Duodenal mucosa (tissue), 2 donors: ENCODE data around the gene HNRNPAB.
"Not testable (repeated sequence)": the region's sequence is repeated elsewhere in the genome, so short reads cannot be mapped to it uniquely, and the experiment has no call there.

Source experiments
- H3K27ac ChIP-seq: one replicate; pipeline ENCODE4 v1.7.0; 2013; ENCODE audit warnings: low read depth, low read length
- H3K27me3 ChIP-seq, 2 donors: one replicate each; pipeline ENCODE4 v1.7.0; 2013; ENCODE audit warnings: low read length in 2 of 2, control low read depth in 1 of 2; ENCODE audit not compliant: insufficient read depth in 2 of 2, control insufficient read depth in 1 of 2
- H3K36me3 ChIP-seq, 2 donors: one replicate each; pipeline ENCODE4 v1.7.0; 2013; ENCODE audit warnings: low read length in 2 of 2, control low read depth in 1 of 2; ENCODE audit not compliant: insufficient read depth in 2 of 2, control insufficient read depth in 1 of 2
- H3K4me1 ChIP-seq, 2 donors: one replicate each; pipeline ENCODE4 v1.7.0; 2013; ENCODE audit warnings: low read length in 2 of 2, control low read depth in 1 of 2; ENCODE audit not compliant: insufficient read depth in 2 of 2, control insufficient read depth in 1 of 2
- H3K4me3 ChIP-seq, 2 donors: one replicate each; pipeline ENCODE4 v1.7.0; 2013; ENCODE audit warnings: low read length in 2 of 2, low read depth in 1 of 2
- H3K9ac ChIP-seq, 2 donors: one replicate each; pipeline ENCODE4 v1.7.0; 2013; ENCODE audit warnings: low read length in 2 of 2, low read depth in 1 of 2
- H3K9me3 ChIP-seq, 2 donors: one replicate each; pipeline ENCODE4 v1.7.0; 2013; ENCODE audit warnings: low read length in 2 of 2, control low read depth in 1 of 2; ENCODE audit not compliant: control insufficient read depth in 1 of 2

Gene HNRNPAB

GRCh38 chr5:178235588-178235974, 31.2 kb downstream of the HNRNPAB start:
- H3K4me1 ChIP-seq = peaks cover 48 to 54% of the 10 kb centered on the region in 2 donors
- no peaks in the 10 kb centered on the region for H3K9me3 ChIP-seq
- peaks cover 4 to 5% of the 10 kb centered on the region in 2 donors for H3K36me3 ChIP-seq
- no peak overlapping the region for H3K4me3 ChIP-seq
- H3K27me3 ChIP-seq = no peaks in the 10 kb centered on the region
- H3K27ac ChIP-seq = no peak overlapping the region
- H3K9ac ChIP-seq = no peak overlapping the region

- H3K4me1 ChIP-seq = peaks cover 43 to 49% of the 10 kb centered on the region in 2 donors
- H3K4me3 ChIP-seq = no peak overlapping the region
- H3K36me3 ChIP-seq = peaks cover under 1 to 2% of the 10 kb centered on the region in 2 donors
- H3K9ac ChIP-seq = no peak overlapping the region
- H3K27ac ChIP-seq = no peak overlapping the region
- no peaks in the 10 kb centered on the region for H3K27me3 ChIP-seq
- H3K9me3 ChIP-seq = no peaks in the 10 kb centered on the region
Observed at GRCh38 chr5:178236126-178236525, 31.8 kb downstream of the HNRNPAB start.

GRCh38 chr5:178236679-178237078, 32.3 kb downstream of the HNRNPAB start:
- Histone ChIP-seq H3K9ac (no peak overlapping the region), H3K27ac (no peak overlapping the region), H3K27me3 (no peaks in the 10 kb centered on the region), H3K4me3 (no peak overlapping the region), H3K9me3 (no peaks in the 10 kb centered on the region), H3K36me3 (no peaks in the 10 kb centered on the region), H3K4me1 (peaks cover 37 to 43% of the 10 kb centered on the region in 2 donors)

GRCh38 chr5:178237431-178238312, 33.3 kb downstream of the HNRNPAB start:
- Histone ChIP-seq H3K27me3 (no peaks in the 10 kb centered on the region), H3K9ac (no peak overlapping the region), H3K27ac (no peak overlapping the region), H3K4me3 (no peak overlapping the region), H3K9me3 (no peaks in the 10 kb centered on the region), H3K4me1 (peaks cover 36 to 42% of the 10 kb centered on the region in 2 donors), H3K36me3 (no peaks in the 10 kb centered on the region)

GRCh38 chr5:178238313-178238635, 33.9 kb downstream of the HNRNPAB start:
- Histone ChIP-seq H3K4me3 (no peak overlapping the region), H3K9me3 (no peaks in the 10 kb centered on the region), H3K9ac (no peak overlapping the region), H3K27ac (no peak overlapping the region), H3K4me1 (peaks cover 31 to 42% of the 10 kb centered on the region in 2 donors), H3K36me3 (no peaks in the 10 kb centered on the region), H3K27me3 (no peaks in the 10 kb centered on the region)

GRCh38 chr5:178238711-178239592, 34.6 kb downstream of the HNRNPAB start:
- Histone ChIP-seq H3K27ac (peak overlapping the region; percentile 75), H3K4me1 (peaks cover 31 to 42% of the 10 kb centered on the region in 2 donors), H3K9ac (peak overlapping the region in 1 of 2 donors; percentile 15), H3K4me3 (no peak overlapping the region), H3K9me3 (no peaks in the 10 kb centered on the region), H3K27me3 (no peaks in the 10 kb centered on the region), H3K36me3 (no peaks in the 10 kb centered on the region)

- not testable (repeated sequence) for H3K27ac ChIP-seq, H3K9me3 ChIP-seq, H3K36me3 ChIP-seq, H3K4me3 ChIP-seq, H3K27me3 ChIP-seq, H3K9ac ChIP-seq
- H3K4me1 ChIP-seq = peaks cover 31 to 39% of the 10 kb centered on the region in 2 donors
Observed at GRCh38 chr5:178239626-178240301, 35.4 kb downstream of the HNRNPAB start.

- Histone ChIP-seq H3K4me1 (peaks cover 31 to 36% of the 10 kb centered on the region in 2 donors), H3K9ac (no peak overlapping the region), H3K27ac (no peak overlapping the region), H3K36me3 (no peaks in the 10 kb centered on the region), H3K4me3 (no peak overlapping the region), H3K27me3 (no peaks in the 10 kb centered on the region), H3K9me3 (no peaks in the 10 kb centered on the region)
Observed at GRCh38 chr5:178240341-178240741, 36.0 kb downstream of the HNRNPAB start.

GRCh38 chr5:178240766-178241165, 36.4 kb downstream of the HNRNPAB start:
- no peak overlapping the region for H3K4me3 ChIP-seq
- no peak overlapping the region for H3K9ac ChIP-seq
- H3K36me3 ChIP-seq = no peaks in the 10 kb centered on the region
- no peak overlapping the region for H3K27ac ChIP-seq
- H3K27me3 ChIP-seq = no peaks in the 10 kb centered on the region
- no peaks in the 10 kb centered on the region for H3K9me3 ChIP-seq
- H3K4me1 ChIP-seq = peaks cover 31 to 36% of the 10 kb centered on the region in 2 donors
